ENCODE measurements around the gene SLC35B3.

Gene SLC35B3

GRCh38 chr6:8389036-8389818 lies 46.1 kb downstream of the SLC35B3 start:
- H3K27me3 ChIP-seq (ENCODE audit: insufficient read depth, low read depth, severe bottlenecking), result no peaks in the 10 kb centered on the region
- DNase-seq, result no peak

GRCh38 chr6:8387942-8388437 lies 47.4 kb downstream of the SLC35B3 start:
- DNase-seq, result no peak
- Histone ChIP-seq H3K4me3 (ENCODE audit: low read depth, low read length) (no peak overlapping the region), H3K27ac (no peak overlapping the region), H3K27me3 (ENCODE audit: insufficient read depth, low read depth, severe bottlenecking) (peaks cover 3% of the 10 kb centered on the region), H3K9me3 (ENCODE audit: severe bottlenecking) (no peaks in the 10 kb centered on the region), H3K36me3 (no peaks in the 10 kb centered on the region)
- TF ChIP-seq CTCF (IDR thresholded peaks at IDR 0.05; ENCODE audit: low read depth, low read length), result no peak

More at GRCh38 chr6:8389036-8389818, 46.1 kb downstream of the SLC35B3 start:
- H3K27ac ChIP-seq, result no peak overlapping the region
- H3K9me3 ChIP-seq (ENCODE audit: severe bottlenecking), result no peaks in the 10 kb centered on the region
- H3K36me3 ChIP-seq, result no peaks in the 10 kb centered on the region
- H3K4me3 ChIP-seq (ENCODE audit: low read depth, low read length), result no peak overlapping the region
- no peak for TF ChIP-seq CTCF (IDR thresholded peaks at IDR 0.05; ENCODE audit: low read depth, low read length)

- Histone ChIP-seq H3K9me3 (ENCODE audit: severe bottlenecking) (no peaks in the 10 kb centered on the region), H3K36me3 (no peaks in the 10 kb centered on the region), H3K4me3 (ENCODE audit: low read depth, low read length) (no peak overlapping the region), H3K27ac (no peak overlapping the region), H3K27me3 (ENCODE audit: insufficient read depth, low read depth, severe bottlenecking) (peaks cover 6% of the 10 kb centered on the region)
- no peak for TF ChIP-seq CTCF (IDR thresholded peaks at IDR 0.05; ENCODE audit: low read depth, low read length)
- no peak for DNase-seq
These were observed 51.8 kb downstream of the SLC35B3 start for GRCh38 chr6:8383584-8383983.

DNA sequence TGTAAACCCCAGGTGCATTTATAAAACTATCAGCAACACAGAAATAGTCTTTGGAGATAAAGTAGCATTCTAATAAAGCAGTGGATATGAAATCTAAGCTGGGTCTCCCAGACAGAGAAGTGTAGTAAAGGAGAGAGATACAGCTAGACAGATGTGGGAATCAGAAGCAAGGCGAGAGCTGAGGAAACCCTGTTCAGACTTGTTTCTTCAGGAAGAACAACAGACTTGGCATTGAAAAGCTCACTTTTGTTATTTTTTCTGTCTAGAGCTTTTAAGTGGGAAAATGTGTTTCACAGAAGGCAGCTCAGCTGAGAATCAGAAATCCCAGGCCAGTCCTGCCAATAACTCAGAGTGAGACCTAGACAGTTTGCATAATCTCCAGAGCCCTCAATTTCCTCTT lies 52.9 kb downstream of the SLC35B3 start:
- Histone ChIP-seq H3K9me3 (ENCODE audit: severe bottlenecking) (no peaks in the 10 kb centered on the region), H3K4me3 (ENCODE audit: low read depth, low read length) (no peak overlapping the region), H3K27ac (no peak overlapping the region), H3K36me3 (no peaks in the 10 kb centered on the region), H3K27me3 (ENCODE audit: insufficient read depth, low read depth, severe bottlenecking) (peaks cover 6% of the 10 kb centered on the region)
- no peak for TF ChIP-seq CTCF (IDR thresholded peaks at IDR 0.05; ENCODE audit: low read depth, low read length)
- no peak for DNase-seq

DNA sequence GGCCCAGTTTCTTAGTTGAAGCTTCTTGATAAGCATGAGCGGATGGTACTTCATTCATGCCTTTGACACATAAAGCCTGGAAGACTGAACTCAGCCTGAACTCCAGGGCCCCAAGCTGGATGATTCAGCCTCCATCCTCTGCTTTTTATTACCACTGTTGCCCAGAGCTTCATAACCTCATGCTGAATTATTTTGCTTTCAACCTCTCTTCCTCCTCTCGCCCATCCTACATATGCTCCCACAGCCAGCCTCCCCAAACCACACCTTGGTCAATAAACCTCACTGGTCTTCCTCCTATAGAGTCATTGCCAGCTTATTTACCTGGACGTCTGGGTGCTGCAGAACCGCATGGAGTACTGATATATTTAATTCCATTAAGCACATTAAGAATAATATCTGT lies 59.4 kb downstream of the SLC35B3 start:
- no peak for DNase-seq
- H3K9me3 ChIP-seq (ENCODE audit: severe bottlenecking), result no peaks in the 10 kb centered on the region
- H3K27me3 ChIP-seq (ENCODE audit: insufficient read depth, low read depth, severe bottlenecking), result peaks cover 9% of the 10 kb centered on the region
- H3K4me3 ChIP-seq (ENCODE audit: low read depth, low read length), result no peak overlapping the region
- H3K36me3 ChIP-seq, result no peaks in the 10 kb centered on the region
- no peak for TF ChIP-seq CTCF (IDR thresholded peaks at IDR 0.05; ENCODE audit: low read depth, low read length)
- no peak overlapping the region for H3K27ac ChIP-seq
